Cardiac muscle cell (in vitro differentiated cells and primary cell): Measurements from ENCODE around the gene MERTK. TPM values are rescaled to one million over a fixed set of nuclear protein-coding genes. Genes with fewer than 3 reads are reported as not detected.
"Not testable (repeated sequence)": the region's sequence is repeated elsewhere in the genome, so short reads cannot be mapped to it uniquely, and the experiment has no call there.

Source experiments
- DNase-seq, 2 donors: peaks; one replicate each; pipeline versions ENCODE4 v3.0.0 to v3.0.0-alpha.2; 2010 to 2017; ENCODE audit warnings: low read depth in 1 of 2, low spot score in 1 of 2
- H3K27ac ChIP-seq: fragments of 200-600 bp; sonication (generic); 2 replicates; pipeline ENCODE4 v1.5.1; 2016
- H3K27me3 ChIP-seq: fragments of 200-600 bp; sonication (generic); 2 replicates; pipeline ENCODE4 v1.6.0; 2016; ENCODE audit warnings: control low read depth
- H3K36me3 ChIP-seq: fragments of 200-600 bp; sonication (generic); 2 replicates; pipeline ENCODE4 v1.5.1; 2016; ENCODE audit warnings: control low read depth
- H3K4me1 ChIP-seq: fragments of 200-600 bp; sonication (generic); 2 replicates; pipeline ENCODE4 v1.8.1; 2017; ENCODE audit warnings: low read depth, mild to moderate bottlenecking, mixed run types
- H3K4me3 ChIP-seq: fragments of 200-600 bp; sonication (generic); 2 replicates; pipeline ENCODE4 v1.5.1; 2016; ENCODE audit warnings: mild to moderate bottlenecking
- H3K9me3 ChIP-seq: fragments of 200-600 bp; sonication (generic); 2 replicates; pipeline ENCODE4 v1.5.1; 2017; ENCODE audit warnings: low read depth, mild to moderate bottlenecking, control low read depth
- CTCF ChIP-seq: IDR thresholded peaks from 2 replicates; pipeline ENCODE4 v1.5.1; 2012; ENCODE audit warnings: low read depth, mild to moderate bottlenecking, low read length
- polyA plus RNA-seq: library from polyadenylated mRNA; unstranded; fragments of >200 nt; fragmentation: Nextera tagmentation; extraction: Ambion mirVana; gene quantifications from 2 replicates; pipeline ENCODE4 v1.2.1, GENCODE V29; 2016
- total RNA-seq: library from RNA; depleted of rRNA; stranded (reverse); fragments of >200 nt; gene quantifications from 2 replicates; pipeline ENCODE4 v1.2.3, GENCODE V29; 2016

MERTK gene
- total and polyA plus RNA-seq, 2 experiments from 2014 or later: 4.5 to 8.7 TPM

GRCh38 chr2:112061299-112061698 lies 162.9 kb downstream of the MERTK start:
- H3K9me3 ChIP-seq: no peaks in the 10 kb centered on the region
- H3K27me3 ChIP-seq: no peaks in the 10 kb centered on the region
- H3K27ac ChIP-seq: no peak overlapping the region
- H3K36me3 ChIP-seq: peaks cover 3% of the 10 kb centered on the region
- DNase-seq: no peak
- peaks cover 8% of the 10 kb centered on the region for H3K4me1 ChIP-seq
- no peak for TF ChIP-seq CTCF
- H3K4me3 ChIP-seq: no peak overlapping the region

- Histone ChIP-seq H3K4me1 (peaks cover 3% of the 10 kb centered on the region), H3K27me3 (no peaks in the 10 kb centered on the region), H3K4me3 (no peak overlapping the region), H3K36me3 (peaks cover 5% of the 10 kb centered on the region), H3K9me3 (no peaks in the 10 kb centered on the region), H3K27ac (no peak overlapping the region)
- no peak for DNase-seq
- no peak for TF ChIP-seq CTCF
Measured at GRCh38 chr2:112061840-112062239, 163.4 kb downstream of the MERTK start.

GRCh38 chr2:112062894-112063293 lies 164.5 kb downstream of the MERTK start:
- H3K27ac ChIP-seq: no peak overlapping the region
- peaks cover 14% of the 10 kb centered on the region for H3K36me3 ChIP-seq
- H3K9me3 ChIP-seq: no peaks in the 10 kb centered on the region
- no peaks in the 10 kb centered on the region for H3K27me3 ChIP-seq
- DNase-seq: no peak
- no peak for TF ChIP-seq CTCF
- H3K4me3 ChIP-seq: no peak overlapping the region
- H3K4me1 ChIP-seq: no peaks in the 10 kb centered on the region

DNA sequence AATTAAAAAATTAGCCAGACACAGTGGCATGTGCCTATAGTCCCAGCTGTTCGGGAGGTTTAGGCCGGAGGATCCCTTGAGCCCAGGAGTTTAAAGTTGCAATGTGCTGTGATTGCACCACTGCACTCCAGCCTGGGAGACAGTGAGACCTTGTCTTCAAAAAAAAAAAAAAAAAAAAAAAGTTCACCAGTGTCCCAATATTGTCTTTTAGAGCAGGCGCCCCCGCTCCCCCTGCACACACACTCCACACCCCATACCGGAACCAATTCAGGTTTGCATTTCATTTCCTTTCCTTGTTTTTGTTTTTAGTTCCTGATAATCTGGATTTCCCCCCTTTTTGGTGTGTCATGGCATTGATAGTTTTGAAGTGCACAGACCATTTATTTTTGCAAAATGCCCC lies 167.1 kb downstream of the MERTK start:
- Histone ChIP-seq H3K4me1 (no peaks in the 10 kb centered on the region), H3K27me3 (no peaks in the 10 kb centered on the region), H3K9me3 (no peaks in the 10 kb centered on the region), H3K4me3 (no peak overlapping the region), H3K27ac (no peak overlapping the region), H3K36me3 (peaks cover 16% of the 10 kb centered on the region)
- TF ChIP-seq CTCF: no peak
- DNase-seq: no peak

DNA sequence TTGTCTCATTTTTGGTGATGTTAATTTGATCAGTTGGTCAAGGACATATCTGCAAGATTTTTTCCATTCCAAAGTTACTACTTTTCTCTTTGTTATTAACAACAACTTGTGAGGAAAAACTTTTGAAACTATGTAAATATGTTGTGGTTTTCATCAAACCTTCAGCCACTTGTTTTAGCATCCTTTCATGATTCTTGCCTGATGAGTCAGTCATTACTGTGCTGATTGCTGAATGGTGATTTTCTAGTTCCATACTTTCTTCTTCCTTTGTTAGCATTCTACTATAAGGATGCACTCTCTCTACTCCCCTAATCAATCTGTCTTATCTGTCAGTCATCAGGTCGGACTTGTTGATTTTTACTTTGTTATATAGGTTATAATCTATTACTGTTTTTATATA lies 167.6 kb downstream of the MERTK start:
- Histone ChIP-seq H3K4me1 (no peaks in the 10 kb centered on the region), H3K27ac (no peak overlapping the region), H3K9me3 (no peaks in the 10 kb centered on the region), H3K4me3 (no peak overlapping the region), H3K36me3 (peaks cover 16% of the 10 kb centered on the region), H3K27me3 (no peaks in the 10 kb centered on the region)
- TF ChIP-seq CTCF: no peak
- DNase-seq: peak in 1 of 2 donors; percentile 67

- H3K27ac ChIP-seq, DNase-seq, H3K4me3 ChIP-seq, H3K4me1 ChIP-seq, H3K9me3 ChIP-seq, H3K27me3 ChIP-seq: not testable (repeated sequence)
- peaks cover 16% of the 10 kb centered on the region for H3K36me3 ChIP-seq
Measured at GRCh38 chr2:112069794-112070193, 171.4 kb downstream of the MERTK start.
